Measurements from ENCODE around the gene CDH11.

The CDH11 gene

GRCh38 chr16:65000654-65001053, 121.2 kb downstream of the CDH11 start:
- TF ChIP-seq EZH2 (optimal IDR thresholded peaks at IDR 0.05; ENCODE audit: low read depth, low read length) (no peak), EZH2phosphoT487 (IDR thresholded peaks at IDR 0.05; ENCODE audit: low read length) (no peak), CTCF (IDR thresholded peaks at IDR 0.05; ENCODE audit: low read length) (no peak)
- H3K27me3 ChIP-seq (replicated peaks; ENCODE audit: insufficient read depth, low read length), result no peaks in the 10 kb centered on the region
- no peaks in the 10 kb centered on the region for H3K9me3 ChIP-seq (replicated peaks; ENCODE audit: insufficient read depth, low read length)
- H3K4me3 ChIP-seq (ENCODE audit: low read length), result no peak overlapping the region
- no peak overlapping the region for H2AFZ ChIP-seq (ENCODE audit: low read length)
- no peaks in the 10 kb centered on the region for H4K20me1 ChIP-seq (ENCODE audit: insufficient read depth, low read length)
- H3K4me1 ChIP-seq (ENCODE audit: low read length), result no peaks in the 10 kb centered on the region
- no peak overlapping the region for H3K27ac ChIP-seq (ENCODE audit: low read length)
- no peaks in the 10 kb centered on the region for H3K36me3 ChIP-seq (replicated peaks; ENCODE audit: insufficient read depth, low read length)
- H3F3A ChIP-seq (ENCODE audit: insufficient read depth, low read length), result no peaks in the 10 kb centered on the region
- H3K9me2 ChIP-seq (replicated peaks; ENCODE audit: insufficient read depth, low read length), result no peaks in the 10 kb centered on the region
- H3K4me2 ChIP-seq (ENCODE audit: low read depth, low read length), result no peak overlapping the region
- DNase-seq, result no peak
- H3K79me2 ChIP-seq (ENCODE audit: low read length), result no peaks in the 10 kb centered on the region
- no peak overlapping the region for H3K9ac ChIP-seq (ENCODE audit: low read length)

DNA sequence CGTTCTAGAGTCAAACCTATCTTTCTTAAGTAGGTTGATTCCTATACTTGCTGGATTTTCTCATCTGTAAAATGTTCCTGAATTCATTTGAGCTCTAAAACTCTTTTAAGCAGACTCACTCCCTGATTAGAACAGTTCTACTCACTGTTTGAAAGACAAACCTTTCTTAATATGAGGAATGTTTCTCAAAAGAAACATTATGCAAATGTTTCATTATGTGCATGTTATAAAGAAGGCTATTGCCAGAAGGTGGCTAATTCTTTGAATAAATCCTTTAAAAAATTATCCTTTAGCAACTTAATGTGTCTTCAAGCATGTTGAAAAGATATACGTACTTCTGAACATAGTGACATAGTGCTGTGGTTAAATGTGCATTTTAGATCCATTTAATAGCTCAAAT, 124.1 kb downstream of the CDH11 start:
- no peak overlapping the region for H2AFZ ChIP-seq (ENCODE audit: low read length)

GRCh38 chr16:64997121-64997520, 124.7 kb downstream of the CDH11 start:
- H3K27ac ChIP-seq (ENCODE audit: low read length), result no peak overlapping the region
- H3K9me2 ChIP-seq (replicated peaks; ENCODE audit: insufficient read depth, low read length), result no peaks in the 10 kb centered on the region
- H3K27me3 ChIP-seq (replicated peaks; ENCODE audit: insufficient read depth, low read length), result no peaks in the 10 kb centered on the region
- no peak overlapping the region for H3K4me3 ChIP-seq (ENCODE audit: low read length)
- no peak overlapping the region for H3K9ac ChIP-seq (ENCODE audit: low read length)
- no peaks in the 10 kb centered on the region for H3K4me1 ChIP-seq (ENCODE audit: low read length)
- H3F3A ChIP-seq (ENCODE audit: insufficient read depth, low read length), result no peaks in the 10 kb centered on the region
- H3K36me3 ChIP-seq (replicated peaks; ENCODE audit: insufficient read depth, low read length), result no peaks in the 10 kb centered on the region
- DNase-seq, result no peak
- H2AFZ ChIP-seq (ENCODE audit: low read length), result no peak overlapping the region
- H3K79me2 ChIP-seq (ENCODE audit: low read length), result no peaks in the 10 kb centered on the region
- no peaks in the 10 kb centered on the region for H4K20me1 ChIP-seq (ENCODE audit: insufficient read depth, low read length)
- H3K9me3 ChIP-seq (replicated peaks; ENCODE audit: insufficient read depth, low read length), result no peaks in the 10 kb centered on the region
- no peak overlapping the region for H3K4me2 ChIP-seq (ENCODE audit: low read depth, low read length)
- TF ChIP-seq CTCF (IDR thresholded peaks at IDR 0.05; ENCODE audit: low read length) (no peak), EZH2 (optimal IDR thresholded peaks at IDR 0.05; ENCODE audit: low read depth, low read length) (no peak), EZH2phosphoT487 (IDR thresholded peaks at IDR 0.05; ENCODE audit: low read length) (no peak)

More for the DNA sequence above, 124.1 kb downstream of the CDH11 start:
- H3K36me3 ChIP-seq (replicated peaks; ENCODE audit: insufficient read depth, low read length), result no peaks in the 10 kb centered on the region
- H3K79me2 ChIP-seq (ENCODE audit: low read length), result no peaks in the 10 kb centered on the region
- H3K9me3 ChIP-seq (replicated peaks; ENCODE audit: insufficient read depth, low read length), result no peaks in the 10 kb centered on the region
- no peaks in the 10 kb centered on the region for H4K20me1 ChIP-seq (ENCODE audit: insufficient read depth, low read length)
- H3K27me3 ChIP-seq (replicated peaks; ENCODE audit: insufficient read depth, low read length), result no peaks in the 10 kb centered on the region
- H3K27ac ChIP-seq (ENCODE audit: low read length), result no peak overlapping the region
- no peaks in the 10 kb centered on the region for H3K4me1 ChIP-seq (ENCODE audit: low read length)
- H3K4me2 ChIP-seq (ENCODE audit: low read depth, low read length), result no peak overlapping the region
- TF ChIP-seq CTCF (IDR thresholded peaks at IDR 0.05; ENCODE audit: low read length) (no peak), EZH2 (optimal IDR thresholded peaks at IDR 0.05; ENCODE audit: low read depth, low read length) (no peak), EZH2phosphoT487 (IDR thresholded peaks at IDR 0.05; ENCODE audit: low read length) (no peak)
- H3K9ac ChIP-seq (ENCODE audit: low read length), result no peak overlapping the region
- H3K4me3 ChIP-seq (ENCODE audit: low read length), result no peak overlapping the region
- H3K9me2 ChIP-seq (replicated peaks; ENCODE audit: insufficient read depth, low read length), result no peaks in the 10 kb centered on the region
- no peaks in the 10 kb centered on the region for H3F3A ChIP-seq (ENCODE audit: insufficient read depth, low read length)
- no peak for DNase-seq
